Common myeloid progenitor, CD34-positive (primary cell): ENCODE results near the gene EXD3.
"Not testable (repeated sequence)": the region's sequence is repeated elsewhere in the genome, so short reads cannot be mapped to it uniquely, and the experiment has no call there.

Experiments used
- CTCF ChIA-PET: fragments of 350-600 bp; sonication (Branson Sonifier 250); formaldehyde crosslinking; loops from one replicate; lab custom pipeline; 2021; ENCODE audit warnings: antibody characterized with exemption; lab: Charles Lee
- POLR2A ChIA-PET: fragments of 350-600 bp; sonication (Branson Sonifier 250); formaldehyde crosslinking; loops from one replicate; lab custom pipeline; 2021; ENCODE audit warnings: antibody characterized with exemption; lab: Charles Lee
- DNase-seq, 3 donors: peaks; one replicate each; pipeline versions ENCODE4 v3.0.0 to v3.0.0-alpha.2; 2013
- H3K27ac ChIP-seq, 2 experiments: 1 replicate in 1 of 2; 2 replicates in 1 of 2; pipeline ENCODE4 v1.7.0; 2013; ENCODE audit warnings: inconsistent platforms in 2 of 2, low read length in 2 of 2, mild to moderate bottlenecking in 2 of 2, low read depth in 1 of 2, moderate library complexity in 1 of 2; ENCODE audit not compliant: severe bottlenecking in 2 of 2, insufficient read depth in 1 of 2, poor library complexity in 1 of 2
- H3K27me3 ChIP-seq, 5 experiments: replicated peaks in 2 of 5; 1 replicate in 3 of 5; 2 replicates in 2 of 5; pipeline versions ENCODE4 v1.6.1 to v1.7.0; 2013; ENCODE audit warnings: low read length in 4 of 5, mild to moderate bottlenecking in 2 of 5, moderate library complexity in 2 of 5, inconsistent platforms in 1 of 5; ENCODE audit not compliant: insufficient read depth in 5 of 5, control insufficient read depth in 4 of 5
- H3K36me3 ChIP-seq, 4 experiments: 1 replicate in 2 of 4; 2 replicates in 2 of 4; pipeline versions ENCODE4 v1.6.1 to v1.7.0; 2013; ENCODE audit warnings: low read length in 3 of 4, control low read depth in 1 of 4, mild to moderate bottlenecking in 1 of 4; ENCODE audit not compliant: control insufficient read depth in 4 of 4, insufficient read depth in 4 of 4
- H3K4me1 ChIP-seq, 4 experiments: 1 replicate in 3 of 4; 2 replicates in 1 of 4; pipeline versions ENCODE4 v1.6.1 to v1.7.1; 2013; ENCODE audit warnings: low read length in 3 of 4, mild to moderate bottlenecking in 3 of 4, control low read depth in 1 of 4, inconsistent platforms in 1 of 4, moderate library complexity in 1 of 4; ENCODE audit not compliant: control insufficient read depth in 4 of 4, insufficient read depth in 4 of 4; ENCODE audit errors: control extremely low read depth in 1 of 4
- H3K4me3 ChIP-seq, 7 experiments: 1 replicate in 4 of 7; 2 replicates in 3 of 7; pipeline versions ENCODE4 v1.5.1 to v1.7.0; 2013; ENCODE audit warnings: mild to moderate bottlenecking in 7 of 7, low read length in 6 of 7, moderate library complexity in 6 of 7, inconsistent platforms in 2 of 7, low read depth in 2 of 7, control low read depth in 1 of 7; ENCODE audit not compliant: insufficient read depth in 4 of 7, control insufficient read depth in 1 of 7; ENCODE audit errors: extremely low read depth in 1 of 7
- H3K9me3 ChIP-seq, 5 experiments: 1 replicate in 4 of 5; 2 replicates in 1 of 5; pipeline versions ENCODE4 v1.6.1 to v1.7.1; 2013; ENCODE audit warnings: low read length in 4 of 5, mild to moderate bottlenecking in 2 of 5, inconsistent platforms in 1 of 5, low read depth in 1 of 5, moderate library complexity in 1 of 5; ENCODE audit not compliant: control insufficient read depth in 4 of 5, insufficient read depth in 2 of 5; ENCODE audit errors: control extremely low read depth in 1 of 5
- WGBS: methylation state at CpG from one replicate; pipeline ENCODE4 v1.1.5; 2013; ENCODE audit not compliant: insufficient coverage; 5-methylcytosine and 5-hydroxymethylcytosine counted together

Gene EXD3

DNA sequence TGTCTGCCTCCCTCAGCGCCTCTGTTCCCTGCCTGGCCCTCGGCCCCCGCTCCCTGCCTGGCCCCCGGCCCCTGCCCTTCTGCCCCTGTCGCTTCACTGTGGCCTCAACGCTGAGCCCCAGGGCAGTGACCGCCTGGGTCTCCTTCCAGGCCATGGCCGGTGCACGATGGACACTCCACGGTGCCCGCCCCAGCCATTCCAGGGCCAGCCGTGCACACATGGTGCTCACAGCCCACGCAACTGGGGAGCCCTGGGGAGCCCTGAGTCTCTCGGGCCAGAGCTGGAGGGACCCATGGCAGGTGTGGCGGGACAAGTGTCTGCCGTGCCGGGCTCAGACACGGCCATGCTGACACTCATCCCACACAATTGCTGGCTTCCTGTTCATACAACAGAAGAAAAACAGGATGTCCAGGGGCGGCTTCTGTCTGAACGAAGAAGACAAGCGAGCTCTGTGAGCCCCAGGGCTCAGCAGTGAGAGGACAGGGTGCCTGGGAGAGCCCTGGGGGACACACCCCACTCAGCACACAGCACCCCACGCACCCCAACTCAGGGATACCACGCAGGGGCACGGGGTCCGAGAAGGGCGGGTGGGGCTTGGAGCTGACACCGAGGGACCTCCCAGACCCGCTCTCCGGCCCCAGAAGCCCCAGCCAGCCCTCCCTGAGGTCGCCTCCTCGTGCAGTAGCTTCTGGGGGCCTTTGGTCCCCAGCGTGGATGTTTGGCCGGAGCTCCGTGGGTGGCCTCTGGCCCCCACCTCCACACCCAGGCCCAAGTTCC, 35.7 kb downstream of the EXD3 start:
- Histone ChIP-seq H3K27ac (no peak overlapping the region), H3K27me3 (no peaks in the 10 kb centered on the region), H3K9me3 (no peaks in the 10 kb centered on the region), H3K36me3 (peaks cover 0 to 14% (median 4%) of the 10 kb centered on the region in 4 experiments), H3K4me3 (peak overlapping the region in 3 of 7 experiments; percentile 13 to 40 (median 33)), H3K4me1 (peaks cover 0 to 34% (median 22%) of the 10 kb centered on the region in 4 experiments)
- POLR2A ChIA-PET: interaction anchor here (1.0 kb wide), 1 partner anchor 85 kb away, joined by 4 read pairs; the partner anchor contains the start of gene NRARP
- peak in 2 of 3 donors; percentile 40 to 53 for DNase-seq
- 48% methylated on average over 34 of the region's 34 CpGs for WGBS
- CTCF ChIA-PET: interaction anchor here (0.7 to 1.2 kb wide), 5 partner anchors 10 to 122 kb away, joined by 3 to 4 read pairs (median 3); no protein-coding TSS in a partner anchor

DNA sequence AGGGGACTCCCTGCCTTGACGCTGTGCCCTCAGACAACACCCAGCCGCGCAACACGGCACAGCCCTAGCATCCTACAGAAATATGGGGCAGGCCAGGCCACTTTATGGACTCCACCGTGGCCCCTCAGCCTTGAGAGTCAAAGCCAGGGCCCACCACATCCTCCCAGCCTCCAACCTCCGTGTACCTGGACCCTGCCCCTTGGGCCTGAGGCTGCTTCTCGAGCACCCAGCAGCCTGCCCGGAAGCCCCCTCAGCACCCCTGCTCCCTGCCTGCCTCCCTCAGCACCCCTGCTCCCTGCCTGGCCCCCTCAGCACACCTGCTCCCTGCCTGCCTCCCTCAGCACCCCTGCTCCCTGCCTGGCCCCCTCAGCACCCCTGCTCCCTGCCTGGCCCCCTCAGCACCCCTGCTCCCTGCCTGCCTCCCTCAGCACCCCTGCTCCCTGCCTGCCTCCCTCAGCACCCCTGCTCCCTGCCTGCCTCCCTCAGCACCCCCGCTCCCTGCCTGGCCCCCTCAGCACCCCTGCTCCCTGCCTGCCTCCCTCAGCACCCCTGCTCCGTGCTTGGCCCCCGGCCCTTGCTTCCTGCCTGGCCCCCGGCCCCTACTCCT, 36.4 kb downstream of the EXD3 start:
- DNase-seq, H3K36me3 ChIP-seq, POLR2A ChIA-PET, H3K27me3 ChIP-seq, H3K27ac ChIP-seq, H3K9me3 ChIP-seq: not testable (repeated sequence)
- CTCF ChIA-PET: interaction anchor here (1.1 kb wide), 1 partner anchor 9 kb away, joined by 3 read pairs; no protein-coding TSS in a partner anchor
- H3K4me3 ChIP-seq: peak overlapping the region in 1 of 7 experiments; percentile 33
- 81% methylated on average over 11 of the region's 12 CpGs for WGBS
- H3K4me1 ChIP-seq: peaks cover 0 to 34% (median 22%) of the 10 kb centered on the region in 4 experiments

DNA sequence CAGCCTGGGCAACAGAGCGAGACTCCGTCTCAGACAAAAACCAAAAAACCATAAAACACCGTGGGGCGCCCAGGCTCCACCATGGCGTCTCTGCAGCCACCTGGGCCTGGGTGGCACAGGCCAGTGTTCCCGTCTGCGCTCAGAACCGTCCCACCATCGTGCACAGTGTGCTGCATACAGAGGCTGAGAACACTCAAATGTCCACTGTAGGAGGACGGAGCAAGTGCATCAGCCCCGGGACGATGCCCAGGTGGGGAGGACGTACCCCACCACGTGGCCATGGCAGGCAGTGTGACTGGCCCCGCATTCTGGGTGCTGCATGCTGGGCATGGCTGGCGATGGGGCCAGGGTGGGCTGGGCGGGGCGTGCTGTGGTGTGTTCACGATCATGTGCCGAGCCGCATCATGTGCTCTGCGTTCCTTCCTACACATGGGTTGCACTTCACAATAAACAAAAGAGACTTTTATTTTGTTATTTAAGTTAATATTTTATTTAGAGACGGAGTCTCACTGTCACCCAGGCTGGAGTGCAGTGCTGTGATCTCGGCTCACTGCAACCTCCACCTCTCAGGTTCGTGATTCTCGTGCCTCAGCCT, 37.8 kb downstream of the EXD3 start:
- peaks cover 0 to 31% (median 22%) of the 10 kb centered on the region in 4 experiments for H3K4me1 ChIP-seq
- H3K27ac ChIP-seq: no peak overlapping the region
- 95% methylated on average over 20 of the region's 26 CpGs for WGBS
- H3K4me3 ChIP-seq: no peak overlapping the region
- peaks cover 0 to 4% (median 0%) of the 10 kb centered on the region in 4 experiments for H3K36me3 ChIP-seq
- H3K9me3 ChIP-seq: no peaks in the 10 kb centered on the region
- POLR2A ChIA-PET: no interaction called here
- no peaks in the 10 kb centered on the region for H3K27me3 ChIP-seq
- no peak for DNase-seq
- CTCF ChIA-PET: interaction anchor here (1.1 kb wide), 1 partner anchor 11 kb away, joined by 3 read pairs; no protein-coding TSS in a partner anchor

DNA sequence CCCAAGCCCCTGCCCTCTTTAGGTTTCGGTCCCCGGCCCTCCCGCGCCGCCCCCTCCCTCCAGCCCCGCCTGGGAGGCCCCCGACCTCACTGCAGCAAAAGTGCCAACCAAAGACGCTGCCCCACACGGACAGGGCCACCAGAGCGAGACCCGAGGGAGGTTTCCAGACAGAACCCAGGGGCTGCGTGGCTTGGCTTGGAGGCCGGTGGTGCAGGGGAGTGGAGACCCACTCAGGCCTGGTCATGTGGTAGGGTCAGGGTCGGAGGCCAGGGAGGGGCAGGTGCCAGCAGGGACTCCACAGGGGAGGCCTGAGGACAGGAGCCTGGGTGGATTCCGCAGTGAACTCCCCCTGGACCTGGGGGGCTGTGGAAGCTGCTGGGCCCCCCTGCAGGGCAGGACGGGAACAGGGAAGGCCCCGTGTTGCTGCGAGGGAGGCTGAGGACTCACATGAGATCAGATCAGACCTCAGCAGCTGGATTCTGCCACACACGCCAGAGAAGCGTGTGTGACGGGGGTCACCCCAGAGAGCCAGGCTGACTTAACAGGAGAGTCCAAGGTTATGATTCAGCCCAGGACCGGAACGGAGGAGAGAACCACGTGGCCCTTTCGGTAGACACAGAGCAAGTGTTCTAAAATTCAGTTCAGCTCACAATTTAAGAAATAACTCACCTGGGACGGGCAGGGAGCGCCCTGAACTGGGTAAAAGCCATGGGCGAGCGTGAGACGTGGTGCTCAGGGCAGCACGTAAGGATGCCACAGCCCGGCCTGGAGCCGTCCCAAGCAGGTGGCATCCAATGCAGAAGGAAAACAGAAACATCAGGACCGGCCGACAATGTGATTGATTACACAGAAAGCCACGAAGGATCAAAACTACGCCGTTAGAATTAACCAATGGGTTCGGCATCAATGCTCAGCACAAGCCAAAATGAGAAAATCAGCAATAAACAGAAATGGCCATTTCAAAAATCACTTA, 38.9 kb downstream of the EXD3 start:
- WGBS: 95% methylated on average over 33 of the region's 39 CpGs
- no peak overlapping the region for H3K4me3 ChIP-seq
- H3K36me3 ChIP-seq: peaks cover 0 to 5% (median 0%) of the 10 kb centered on the region in 4 experiments
- ChIA-PET POLR2A (interaction anchor here (1.2 kb wide), 1 partner anchor 82 kb away, joined by 4 read pairs; the partner anchor contains the start of gene NRARP), CTCF (interaction anchor here (1.4 kb wide), 2 partner anchors 8 to 12 kb away, joined by 3 read pairs; no protein-coding TSS in a partner anchor)
- H3K27ac ChIP-seq: no peak overlapping the region
- DNase-seq: no peak
- H3K27me3 ChIP-seq: no peaks in the 10 kb centered on the region
- peaks cover 0 to 31% (median 22%) of the 10 kb centered on the region in 4 experiments for H3K4me1 ChIP-seq
- H3K9me3 ChIP-seq: peaks cover 0 to 9% (median 2%) of the 10 kb centered on the region in 5 experiments

DNA sequence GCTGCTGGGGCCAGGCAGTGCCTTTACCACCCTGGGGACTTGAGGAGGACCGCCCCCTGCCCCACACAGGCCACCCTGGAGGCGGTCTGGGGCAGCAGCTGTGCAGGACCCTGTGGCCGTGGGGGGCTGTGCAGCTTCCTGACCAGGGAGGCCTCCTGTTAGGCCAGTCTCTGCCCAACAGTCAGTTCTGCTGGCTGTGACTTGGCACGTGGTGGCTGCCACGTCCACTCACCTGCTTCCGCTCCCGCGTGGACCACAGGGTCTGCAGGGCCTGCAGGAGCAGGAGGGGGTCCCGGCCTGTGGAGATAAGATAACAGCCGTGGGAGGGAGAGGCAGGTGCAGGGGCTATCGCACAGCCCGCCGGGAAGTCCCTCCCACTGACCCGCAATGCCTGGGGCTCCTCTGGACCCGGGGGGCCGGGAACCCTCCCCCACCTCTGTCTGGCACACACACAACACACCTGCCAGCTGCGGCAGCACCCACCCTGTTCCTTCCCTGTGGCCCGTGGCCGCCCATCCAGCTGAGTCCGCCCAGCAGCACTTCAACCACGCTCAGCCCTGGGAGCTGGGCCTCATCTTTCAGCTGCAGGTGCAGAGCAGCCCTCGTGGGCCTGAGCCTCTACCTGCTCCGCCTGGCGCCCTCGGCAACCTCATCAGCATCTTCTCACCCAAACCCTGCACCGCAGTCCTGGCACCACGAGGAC, 39.7 kb downstream of the EXD3 start:
- peak in 2 of 3 donors; percentile 31 to 62 for DNase-seq
- H3K36me3 ChIP-seq: peaks cover 0 to 5% (median 0%) of the 10 kb centered on the region in 4 experiments
- ChIA-PET CTCF (interaction anchor here (1.4 kb wide), 2 partner anchors 8 to 13 kb away, joined by 3 read pairs; no protein-coding TSS in a partner anchor), POLR2A (interaction anchor here (0.9 to 1.2 kb wide), 2 partner anchors 27 to 81 kb away, joined by 4 to 6 read pairs; partner anchors contain the start of gene NRARP)
- no peaks in the 10 kb centered on the region for H3K27me3 ChIP-seq
- no peak overlapping the region for H3K4me3 ChIP-seq
- 62% methylated on average over 18 of the region's 27 CpGs for WGBS
- H3K9me3 ChIP-seq: peaks cover 0 to 9% (median 2%) of the 10 kb centered on the region in 5 experiments
- no peak overlapping the region for H3K27ac ChIP-seq
- H3K4me1 ChIP-seq: peaks cover 0 to 29% (median 20%) of the 10 kb centered on the region in 4 experiments
